ENCODE measurements around the gene RAD21L1.
"Not testable (repeated sequence)": the region's sequence is repeated elsewhere in the genome, so short reads cannot be mapped to it uniquely, and the experiment has no call there.

RAD21L1 gene

DNA sequence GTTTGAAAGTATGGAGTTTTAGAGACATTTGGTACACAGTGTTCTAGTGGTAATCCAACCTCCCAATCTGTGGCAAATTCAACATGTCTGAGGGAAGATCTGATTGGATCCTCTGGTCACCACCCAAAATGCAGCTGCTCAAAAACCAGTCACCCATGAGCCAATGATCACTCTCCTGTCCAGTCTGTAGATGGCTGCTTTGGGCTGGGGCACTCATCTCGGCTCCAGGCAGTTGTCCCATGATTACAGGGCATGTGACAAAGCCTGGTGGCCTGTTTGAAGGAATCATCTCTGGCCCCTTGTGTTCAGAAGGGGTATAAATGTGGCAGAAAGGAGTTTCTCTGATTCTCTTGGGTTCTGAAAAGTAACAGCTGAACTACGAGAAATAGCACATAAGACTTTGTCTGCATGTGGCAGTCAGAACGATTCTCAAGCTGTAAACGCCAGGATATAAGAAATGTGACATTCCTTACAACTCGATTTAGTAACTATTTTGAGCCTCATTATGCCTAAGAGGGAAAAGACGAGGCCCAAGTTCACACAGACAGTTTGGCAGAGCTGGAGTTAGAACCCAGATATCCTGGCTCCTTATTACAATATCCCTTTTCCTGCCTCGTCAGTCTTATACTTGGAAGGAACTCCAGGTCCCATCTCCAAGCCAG, 26.5 kb upstream of the RAD21L1 start:
- in situ Hi-C loops (cut with MboI; ENCODE audit: low sequenced_read_pairs): no loop called here

DNA sequence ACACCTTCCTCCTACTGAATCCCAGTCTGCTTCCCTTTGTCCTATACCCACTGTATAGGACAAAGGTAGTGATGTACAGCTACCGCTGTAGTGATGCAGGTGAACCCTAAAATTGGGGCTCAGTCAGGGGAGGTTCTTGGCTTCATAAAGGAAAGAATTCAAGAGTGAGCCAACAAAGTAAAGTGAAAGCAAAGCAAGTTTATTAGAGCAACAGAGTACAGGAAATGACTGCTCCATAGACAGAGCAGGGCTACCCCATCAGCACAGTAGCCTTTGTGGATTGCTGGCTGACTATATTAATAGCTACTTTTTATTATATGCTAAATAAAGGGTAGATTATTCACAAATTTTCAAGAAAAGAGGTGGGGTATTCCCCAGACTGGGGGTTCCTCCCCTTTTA, 25.9 kb upstream of the RAD21L1 start:
- in situ Hi-C loops (cut with MboI; ENCODE audit: low sequenced_read_pairs): no loop called here

DNA sequence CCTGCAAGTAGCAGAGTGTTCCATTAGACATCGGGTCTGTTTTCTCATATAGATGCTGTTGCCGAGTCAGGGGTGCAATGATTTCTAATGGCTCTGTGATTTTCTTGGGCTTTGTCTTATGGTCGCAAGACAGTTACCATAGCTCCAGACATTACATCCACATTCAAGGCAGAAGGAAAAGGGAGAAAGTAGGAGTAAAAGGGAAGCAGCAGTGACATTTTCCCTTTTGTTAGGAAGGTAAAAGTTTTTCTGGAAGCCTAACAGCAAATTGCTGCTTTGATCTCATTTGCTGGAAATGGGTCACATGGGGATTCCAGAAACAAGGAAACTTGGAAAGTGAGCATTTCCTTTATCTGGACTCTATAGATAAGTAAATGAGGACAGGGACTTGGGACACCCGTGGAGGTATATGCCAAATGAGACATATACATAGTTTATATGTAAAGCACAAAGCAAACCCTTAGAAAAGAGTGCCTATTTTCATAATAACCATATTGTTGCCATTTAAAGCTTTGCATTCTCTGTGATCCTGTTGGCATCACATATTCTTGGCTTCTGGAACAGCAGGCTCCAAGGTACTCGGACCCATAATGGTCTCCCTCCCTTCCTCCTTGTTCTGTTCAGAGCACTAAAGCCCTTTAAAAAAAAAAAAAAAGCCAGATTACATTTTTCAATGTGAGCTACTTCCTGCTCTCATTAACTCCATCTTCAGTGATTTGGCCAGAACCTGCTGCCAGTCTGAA, 22.9 kb upstream of the RAD21L1 start, which contains the start of gene C20orf202:
TSS of gene C20orf202 (plus strand) at position 693 of the 743 bp plus-strand sequence. CDS start 132 bp downstream, outside the sequence.
- in situ Hi-C loops (cut with MboI; ENCODE audit: low sequenced_read_pairs): no loop called here

DNA sequence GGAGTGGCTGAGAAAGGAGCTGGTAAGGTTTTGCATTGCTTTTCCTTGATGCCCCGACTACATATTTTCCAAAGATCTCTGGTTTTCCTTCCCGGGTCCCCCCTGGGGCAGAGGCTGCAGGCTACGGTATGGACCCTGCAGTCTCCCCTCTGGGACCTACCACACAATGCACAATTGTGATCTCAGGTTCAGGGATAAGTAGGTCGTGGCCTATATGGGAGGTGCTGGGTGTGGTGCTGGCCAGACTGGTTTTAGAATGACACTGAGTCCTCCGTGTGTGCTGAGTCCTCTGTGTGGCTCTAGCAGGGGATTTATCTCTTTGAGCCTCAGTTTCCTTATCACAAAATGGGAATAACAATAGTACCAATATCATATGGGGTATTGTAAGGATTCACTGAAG, 22.2 kb upstream of the RAD21L1 start:
- in situ Hi-C loops (cut with MboI; ENCODE audit: low sequenced_read_pairs): no loop called here

DNA sequence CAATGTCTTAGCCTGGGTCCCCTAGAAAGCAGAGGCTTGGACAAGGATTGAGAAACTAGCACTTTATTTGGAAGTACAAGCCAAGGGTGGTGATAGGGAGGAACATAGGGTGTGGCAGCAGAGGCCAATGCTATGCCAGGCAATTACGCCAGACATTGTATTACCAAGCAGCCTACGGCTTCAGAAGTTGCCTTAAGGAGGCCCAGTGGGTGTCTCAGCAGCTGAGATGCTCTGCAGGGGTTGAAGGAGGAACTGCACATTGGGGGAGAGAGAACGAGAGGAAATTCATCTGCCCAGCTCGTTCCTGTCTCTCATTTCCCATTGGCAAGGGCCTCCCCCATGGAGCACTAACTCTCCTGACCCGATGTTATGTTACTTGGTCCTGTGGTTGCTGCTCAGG, 21.7 kb upstream of the RAD21L1 start:
- in situ Hi-C loops (cut with MboI; ENCODE audit: low sequenced_read_pairs): no loop called here

- in situ Hi-C loops (cut with MboI; ENCODE audit: low sequenced_read_pairs): no loop called here
These were observed 21.3 kb upstream of the RAD21L1 start for GRCh38 chr20:1204576-1204975.

- in situ Hi-C loops (cut with MboI; ENCODE audit: low sequenced_read_pairs): no loop called here
These were observed 20.0 kb upstream of the RAD21L1 start for GRCh38 chr20:1205802-1206201.

DNA sequence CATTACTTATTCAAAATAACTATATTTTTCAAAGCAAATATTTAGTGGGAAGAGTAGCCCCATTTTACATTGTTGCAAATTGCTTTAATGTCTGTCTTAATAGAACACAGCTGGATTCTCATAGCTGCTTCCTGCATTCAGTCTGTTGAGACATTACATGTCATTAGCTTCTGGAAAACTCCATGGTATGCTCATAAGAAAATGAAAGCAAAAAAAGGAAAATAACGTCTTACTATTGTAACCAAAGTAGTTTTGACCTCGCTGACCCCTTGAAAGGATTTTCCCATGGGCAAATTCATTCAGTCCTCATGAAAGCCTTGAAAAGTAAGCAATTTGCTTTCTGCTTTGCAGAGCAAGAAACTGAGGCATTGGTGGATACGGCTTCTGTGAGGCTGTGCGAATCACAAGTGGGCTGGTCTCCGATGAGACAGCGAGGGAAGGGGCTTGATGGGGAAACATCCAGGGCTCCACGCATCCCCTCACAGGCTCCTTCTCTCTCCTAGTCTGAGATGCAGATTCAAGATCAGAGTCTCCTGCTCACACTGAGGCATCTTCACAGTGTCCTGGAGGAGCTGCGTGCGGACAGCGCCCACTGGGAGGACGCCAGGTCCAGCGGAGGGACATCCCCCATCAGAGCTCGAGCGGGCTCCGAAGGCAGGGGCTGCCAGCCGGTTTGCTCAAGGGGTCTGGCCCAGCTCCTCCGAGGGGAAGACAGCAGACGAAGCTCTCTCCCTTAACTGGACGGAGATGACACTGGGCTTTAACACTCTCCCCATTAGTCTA, 19.3 kb upstream of the RAD21L1 start:
- in situ Hi-C loops (cut with MboI; ENCODE audit: low sequenced_read_pairs): no loop called here

DNA sequence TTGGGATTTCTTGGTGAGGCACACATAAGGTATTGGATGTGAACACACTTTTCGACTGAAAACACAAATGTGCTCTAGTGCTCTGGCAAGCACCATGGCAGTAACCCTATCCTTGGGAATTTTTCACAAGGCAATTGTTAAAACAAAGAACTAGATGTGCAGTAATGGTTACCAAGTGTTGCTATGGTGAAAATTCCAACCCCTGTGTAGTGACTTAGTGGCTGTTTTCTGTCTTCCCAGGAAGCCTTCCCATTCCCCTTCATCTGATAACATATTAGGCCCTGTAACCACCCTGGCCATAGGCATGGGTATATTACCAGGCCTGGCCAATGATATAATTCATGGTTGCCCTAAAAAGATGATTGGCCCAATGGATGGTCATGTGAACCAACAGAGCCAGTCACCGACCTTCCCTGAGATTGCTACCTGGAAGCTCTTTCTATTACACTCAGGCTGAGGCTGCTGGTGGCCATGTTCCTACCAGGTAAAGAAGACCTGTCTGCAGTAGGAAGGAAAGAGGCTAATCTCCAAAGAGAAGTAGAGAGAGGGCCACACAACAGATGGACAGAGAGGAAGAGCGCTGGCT, 18.5 kb upstream of the RAD21L1 start:
- in situ Hi-C loops (cut with MboI; ENCODE audit: low sequenced_read_pairs): no loop called here

DNA sequence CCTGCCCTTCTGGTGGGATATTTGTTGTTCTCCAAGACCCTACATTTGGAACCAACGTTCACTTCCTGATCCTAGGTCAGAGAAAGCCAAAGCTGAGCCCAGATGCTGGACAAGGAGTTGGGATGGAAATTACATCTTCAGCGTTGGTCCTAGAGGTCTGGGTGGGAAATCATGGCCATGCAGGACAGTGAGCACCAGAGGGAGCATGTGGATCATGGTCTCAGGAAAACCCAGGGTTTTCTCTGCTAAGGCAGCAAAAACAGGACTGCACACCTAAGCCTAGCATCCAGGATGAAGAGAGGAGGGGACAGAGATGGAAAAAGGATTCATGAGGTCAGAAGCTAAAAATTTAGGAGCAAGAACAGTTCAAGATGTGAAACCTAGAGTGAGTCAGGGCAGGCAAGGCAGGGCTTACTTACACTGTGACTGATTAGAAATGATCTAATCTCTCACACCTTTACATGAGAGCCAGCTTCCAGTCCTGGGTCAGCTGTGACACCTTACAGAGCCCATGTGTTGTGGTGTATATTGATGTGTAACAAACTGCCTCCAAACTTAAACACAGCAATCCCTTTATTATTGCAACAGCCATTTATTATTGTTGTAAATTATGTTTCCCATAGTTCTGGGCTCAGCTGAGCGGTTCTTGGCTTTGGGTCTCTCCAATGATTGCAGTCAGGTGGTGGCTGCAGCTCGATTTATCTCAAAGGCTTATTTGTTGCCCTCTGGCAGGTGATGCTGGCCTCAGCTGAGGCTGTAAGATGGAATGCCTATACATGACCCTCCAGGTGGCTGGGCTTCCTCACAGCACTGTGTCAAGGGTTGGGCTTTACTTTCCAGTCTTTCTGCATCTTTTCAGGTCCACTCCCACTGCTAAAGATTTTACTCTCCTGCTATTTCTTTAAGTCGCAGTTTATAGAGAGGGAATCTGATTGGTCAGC, 16.1 kb upstream of the RAD21L1 start:
- in situ Hi-C loops (cut with MboI; ENCODE audit: low sequenced_read_pairs): loop anchor here (10.0 kb wide), 1 partner anchor 395 kb away; no protein-coding TSS in a partner anchor

DNA sequence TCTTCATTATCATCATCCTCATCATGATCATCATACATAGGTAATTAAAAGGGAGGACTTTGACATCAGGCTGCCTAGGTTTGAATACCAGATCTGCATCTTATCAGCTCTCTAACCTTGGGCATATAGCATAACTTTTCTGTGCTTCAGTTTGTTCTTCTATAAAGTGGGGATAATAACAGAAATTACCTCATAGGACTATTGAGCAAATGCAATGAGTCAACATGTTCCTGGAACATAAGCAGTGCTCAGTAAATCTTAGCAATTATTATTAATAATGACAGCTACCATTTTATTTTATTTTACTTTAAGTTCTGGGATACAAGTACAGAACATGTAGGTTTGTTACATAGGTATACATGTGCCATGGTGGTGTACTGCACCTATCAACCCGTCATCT, 15.3 kb upstream of the RAD21L1 start:
- in situ Hi-C loops (cut with MboI; ENCODE audit: low sequenced_read_pairs): loop anchor here (10.0 kb wide), 1 partner anchor 396 kb away; no protein-coding TSS in a partner anchor

- in situ Hi-C loops (cut with MboI; ENCODE audit: low sequenced_read_pairs): loop anchor here (10.0 kb wide), 1 partner anchor 397 kb away; no protein-coding TSS in a partner anchor
These were observed 13.8 kb upstream of the RAD21L1 start for GRCh38 chr20:1212023-1212422.

DNA sequence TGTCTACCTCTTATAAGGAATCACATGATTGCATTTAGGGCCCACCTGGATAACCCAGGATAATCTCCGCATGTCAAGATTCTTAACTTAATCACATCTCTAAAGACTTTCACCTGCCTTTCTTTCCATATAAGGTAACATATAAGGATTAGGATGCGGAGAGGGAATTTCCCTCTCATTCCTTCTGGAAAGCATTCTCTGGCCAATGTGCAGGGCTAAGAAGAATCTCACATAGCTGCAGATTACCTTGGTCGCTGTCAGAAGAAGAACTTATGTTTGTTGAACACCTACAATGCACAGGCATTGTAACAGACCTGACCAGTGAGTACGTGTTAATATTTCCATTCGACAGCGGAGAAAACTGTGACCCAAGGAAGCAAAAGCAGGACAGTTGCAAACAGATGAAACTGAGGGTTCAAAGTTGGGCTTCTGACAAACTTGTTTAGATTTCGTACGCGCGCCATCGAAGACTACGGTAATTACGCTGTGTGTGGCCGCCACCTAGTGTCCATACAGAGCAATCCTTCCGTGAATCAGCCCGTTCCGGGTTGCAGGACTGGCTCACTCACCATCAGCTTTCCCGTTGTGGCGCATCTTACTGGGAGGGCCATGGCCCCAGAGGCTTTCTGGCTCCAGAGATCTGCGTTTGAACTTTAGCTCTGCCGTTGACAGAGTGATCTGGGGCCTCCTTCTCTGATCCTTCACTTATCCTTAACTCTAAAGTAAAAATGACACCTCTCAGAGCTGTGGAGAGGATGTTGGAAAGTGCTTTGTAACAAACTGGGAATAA, 13.0 kb upstream of the RAD21L1 start:
- in situ Hi-C loops (cut with MboI; ENCODE audit: low sequenced_read_pairs): loop anchor here (10.0 kb wide), 1 partner anchor 398 kb away; no protein-coding TSS in a partner anchor

- in situ Hi-C loops (cut with MboI; ENCODE audit: low sequenced_read_pairs): loop anchor here (10.0 kb wide), 1 partner anchor 400 kb away; no protein-coding TSS in a partner anchor
These were observed 11.0 kb upstream of the RAD21L1 start for GRCh38 chr20:1214838-1215261.

DNA sequence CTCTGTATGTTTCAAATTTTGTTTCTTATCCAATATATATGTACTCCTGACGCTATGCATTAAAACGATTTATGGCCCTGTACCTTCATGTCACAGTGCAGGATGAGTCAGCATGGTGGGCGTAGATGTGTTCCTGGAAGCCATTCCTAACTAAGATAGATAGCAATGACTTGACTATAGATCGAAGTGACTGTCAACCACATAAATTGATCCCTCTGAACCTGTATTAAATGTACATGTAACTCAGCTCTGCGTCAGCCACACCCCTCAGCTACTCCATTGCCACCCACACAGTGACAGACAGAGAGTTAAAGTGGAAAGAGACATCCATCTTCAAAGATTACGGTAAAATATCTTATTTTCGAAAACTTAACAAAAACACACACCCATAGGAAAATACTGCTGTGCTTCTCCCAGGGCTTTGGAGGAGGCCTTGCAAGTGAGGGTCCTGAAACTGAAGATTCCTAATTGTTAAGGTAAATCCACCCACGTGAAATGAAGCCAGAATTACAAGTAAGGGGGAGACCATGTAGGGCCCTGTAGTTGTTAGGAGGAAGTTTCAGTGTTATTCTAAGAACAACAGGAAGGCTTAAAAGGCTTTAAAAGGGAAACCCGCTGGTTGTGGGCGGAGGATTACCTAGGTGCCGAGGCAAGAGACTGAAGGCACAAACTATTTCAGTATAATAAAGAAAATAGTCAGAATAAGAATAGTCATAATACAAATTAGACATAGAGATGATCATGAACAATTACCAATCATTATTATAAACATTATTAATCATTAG, 10.3 kb upstream of the RAD21L1 start:
- in situ Hi-C loops (cut with MboI; ENCODE audit: low sequenced_read_pairs): loop anchor here (10.0 kb wide), 1 partner anchor 401 kb away; no protein-coding TSS in a partner anchor

- in situ Hi-C loops (cut with MboI; ENCODE audit: low sequenced_read_pairs): loop anchor here (10.0 kb wide), 1 partner anchor 402 kb away; no protein-coding TSS in a partner anchor
These were observed 9.1 kb upstream of the RAD21L1 start for GRCh38 chr20:1216527-1217427.

DNA sequence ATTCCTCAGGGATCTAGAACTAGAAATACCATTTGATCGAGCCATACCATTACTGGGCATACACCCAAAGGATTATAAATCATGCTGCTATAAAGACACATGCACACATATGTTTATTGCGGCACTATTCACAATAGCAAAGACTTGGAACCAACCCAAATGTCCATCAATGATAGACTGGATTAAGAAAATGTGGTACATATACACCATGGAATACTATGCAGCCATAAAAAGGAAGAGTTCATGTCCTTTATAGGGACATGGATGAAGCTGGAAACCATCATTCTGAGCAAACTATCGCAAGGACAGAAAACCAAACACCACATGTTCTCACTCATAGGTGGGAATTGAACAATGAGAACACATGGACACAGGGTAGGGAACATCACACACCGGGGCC, 3.1 kb upstream of the RAD21L1 start:
- in situ Hi-C loops (cut with MboI; ENCODE audit: low sequenced_read_pairs): not testable (repeated sequence)
